GM23248 (cell line): ENCODE measurements around the gene SFMBT1. TPM values are rescaled to one million over a fixed set of nuclear protein-coding genes. Genes with fewer than 3 reads are reported as not detected.
A peak's percentile ranks its signal among the peaks of the same experiment; 100 is the strongest.

Experiments
- DNase-seq: peaks from one replicate; pipeline ENCODE4 v3.0.0-alpha.2; 2015
- H2AFZ ChIP-seq: fragments of 200-600 bp; sonication (generic); 2 replicates; pipeline ENCODE4 v1.6.1; 2016; ENCODE audit warnings: antibody characterized with exemption
- H3F3A ChIP-seq: fragments of 200-600 bp; sonication (generic); 2 replicates; pipeline ENCODE4 v1.6.1; 2016; ENCODE audit warnings: mild to moderate bottlenecking, antibody characterized with exemption, mixed run types; ENCODE audit not compliant: insufficient read depth
- H3K27ac ChIP-seq: fragments of 200-600 bp; sonication (generic); 2 replicates; pipeline ENCODE4 v1.5.1; 2016; ENCODE audit warnings: mild to moderate bottlenecking
- H3K27me3 ChIP-seq: fragments of 200-600 bp; sonication (generic); replicated peaks from 2 replicates; pipeline ENCODE4 v1.6.1; 2016; ENCODE audit warnings: mild to moderate bottlenecking; ENCODE audit not compliant: insufficient read depth
- H3K36me3 ChIP-seq: fragments of 200-600 bp; sonication (generic); 2 replicates; pipeline ENCODE4 v1.6.1; 2016; ENCODE audit warnings: low read depth, mild to moderate bottlenecking
- H3K4me1 ChIP-seq: fragments of 200-600 bp; sonication (generic); 2 replicates; pipeline ENCODE4 v1.6.1; 2016; ENCODE audit warnings: mild to moderate bottlenecking; ENCODE audit not compliant: insufficient read depth
- H3K4me2 ChIP-seq: fragments of 200-600 bp; sonication (generic); one replicate; pipeline ENCODE4 v1.6.1; 2016; ENCODE audit warnings: mild to moderate bottlenecking; ENCODE audit not compliant: unreplicated experiment
- H3K4me3 ChIP-seq: fragments of 200-600 bp; sonication (generic); 2 replicates; pipeline ENCODE4 v1.5.1; 2016; ENCODE audit warnings: mild to moderate bottlenecking
- H3K79me2 ChIP-seq: fragments of 200-600 bp; sonication (generic); 2 replicates; pipeline ENCODE4 v1.6.1; 2016; ENCODE audit warnings: mild to moderate bottlenecking; ENCODE audit not compliant: insufficient read depth
- H3K9ac ChIP-seq: fragments of 200-600 bp; sonication (generic); 2 replicates; pipeline ENCODE4 v1.6.1; 2016; ENCODE audit warnings: mild to moderate bottlenecking
- H3K9me2 ChIP-seq: fragments of 200-600 bp; sonication (generic); 2 replicates; pipeline ENCODE4 v1.6.1; 2016; ENCODE audit warnings: mixed run types, mild to moderate bottlenecking, moderate library complexity; ENCODE audit not compliant: insufficient read depth
- H3K9me3 ChIP-seq: fragments of 200-600 bp; sonication (generic); one replicate; pipeline ENCODE4 v1.6.1; 2017; ENCODE audit warnings: low read depth
- H4K20me1 ChIP-seq: fragments of 200-600 bp; sonication (generic); 2 replicates; pipeline ENCODE4 v1.6.0; 2016; ENCODE audit not compliant: insufficient read depth
- EZH2 ChIP-seq: fragments of 200-600 bp; sonication (generic); IDR thresholded peaks from 2 replicates; pipeline ENCODE4 v1.6.1; 2018; ENCODE audit warnings: antibody characterized with exemption, mild to moderate bottlenecking; ENCODE audit not compliant: insufficient read depth, poor library complexity, severe bottlenecking
- EZH2phosphoT487 ChIP-seq: fragments of 200-600 bp; sonication (generic); IDR thresholded peaks from 2 replicates; pipeline ENCODE4 v1.6.1; 2018; ENCODE audit warnings: antibody characterized with exemption, moderate library complexity, mild to moderate bottlenecking, low read depth; ENCODE audit not compliant: insufficient read depth
- WGBS, 2 experiments: methylation state at CpG; one replicate each; pipeline ENCODE4 v1.1.6; 2015 to 2017; ENCODE audit warnings: low lambda C conversion rate in 2 of 2, low coverage in 1 of 2; ENCODE audit errors: missing lambda C conversion rate in 2 of 2; 5-methylcytosine and 5-hydroxymethylcytosine counted together
- in situ Hi-C: fragments of 300-500 bp; cut with MboI; formaldehyde crosslinking; loops from 2 replicates; pipeline ENCODE4 v1.15.0; 2020
- polyA plus RNA-seq: library from polyadenylated mRNA; unstranded; fragments of >200 nt; fragmentation: Nextera tagmentation; extraction: Ambion mirVana; gene quantifications from 2 replicates; pipeline ENCODE4 v1.2.1, GENCODE V29; 2016
- total RNA-seq: library from RNA; depleted of rRNA; stranded (reverse); fragments of >200 nt; shearing (Covaris generic); gene quantifications from 2 replicates; pipeline ENCODE4 v1.2.3, GENCODE V29; 2014

Gene SFMBT1
- total and polyA plus RNA-seq, 2 experiments from 2014 or later = 2.3 to 2.6 TPM

DNA sequence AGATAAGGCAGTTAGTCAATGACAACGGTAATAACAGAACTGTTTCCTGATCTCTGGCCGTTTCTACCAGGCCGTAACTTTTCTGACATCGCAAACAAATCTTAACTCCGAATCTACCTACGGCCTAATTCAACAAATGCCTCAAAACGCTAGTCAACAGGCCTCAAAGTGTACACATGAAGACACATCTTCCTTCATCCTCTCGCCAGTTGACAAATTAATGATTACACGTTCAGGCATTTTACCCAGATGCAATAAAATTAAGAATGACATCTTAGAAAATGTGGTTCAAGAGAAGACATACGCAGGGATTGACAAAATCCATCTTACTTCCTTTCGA is 1.5 kb downstream of the SFMBT1 start:
- Histone ChIP-seq H3K9me3 (no peaks in the 10 kb centered on the region), H3K27me3 (peaks cover 6% of the 10 kb centered on the region), H3K4me1 (peaks cover 12% of the 10 kb centered on the region), H3K9me2 (no peaks in the 10 kb centered on the region), H3K4me3 (peak overlapping the region; percentile 78), H3K36me3 (no peaks in the 10 kb centered on the region), H3K79me2 (0 out of 2 replicates have a peak, but pooled peaks cover 4% of the 10 kb centered on the region), H3K4me2 (peak overlapping the region; percentile 87), H3F3A (peaks cover 25% of the 10 kb centered on the region), H4K20me1 (0 out of 2 replicates have a peak, but pooled peaks cover 3% of the 10 kb centered on the region), H3K9ac (peak overlapping the region; percentile 68), H2AFZ (peak overlapping the region; percentile 94), H3K27ac (no peak overlapping the region)
- TF ChIP-seq EZH2phosphoT487 (no peak), EZH2 (no peak)
- WGBS, 2 experiments = 70 to 71% methylated on average over 11 of the region's 11 CpGs
- in situ Hi-C loops = no loop called here
- no peak for DNase-seq

DNA sequence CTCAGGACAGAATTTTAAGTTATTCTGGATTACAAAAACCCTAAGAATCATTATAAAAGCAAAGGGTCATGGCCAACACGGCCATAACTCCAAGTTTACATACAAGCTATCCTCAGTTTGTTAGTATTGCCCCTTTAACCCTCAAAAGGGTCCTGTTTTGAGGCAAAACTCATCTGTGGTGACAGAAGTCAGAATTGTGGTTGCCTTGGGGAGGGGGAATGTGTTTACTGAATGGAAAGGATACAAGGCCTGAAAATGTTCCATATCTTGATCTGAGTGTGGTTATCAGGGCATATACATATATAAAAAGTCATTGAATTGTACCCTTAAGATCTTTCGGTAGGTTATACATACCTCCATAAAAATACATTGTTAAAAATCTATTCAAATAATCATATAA is 2.1 kb downstream of the SFMBT1 start:
- in situ Hi-C loops = no loop called here
- H4K20me1 ChIP-seq = 0 out of 2 replicates have a peak, but pooled peaks cover 3% of the 10 kb centered on the region

DNA sequence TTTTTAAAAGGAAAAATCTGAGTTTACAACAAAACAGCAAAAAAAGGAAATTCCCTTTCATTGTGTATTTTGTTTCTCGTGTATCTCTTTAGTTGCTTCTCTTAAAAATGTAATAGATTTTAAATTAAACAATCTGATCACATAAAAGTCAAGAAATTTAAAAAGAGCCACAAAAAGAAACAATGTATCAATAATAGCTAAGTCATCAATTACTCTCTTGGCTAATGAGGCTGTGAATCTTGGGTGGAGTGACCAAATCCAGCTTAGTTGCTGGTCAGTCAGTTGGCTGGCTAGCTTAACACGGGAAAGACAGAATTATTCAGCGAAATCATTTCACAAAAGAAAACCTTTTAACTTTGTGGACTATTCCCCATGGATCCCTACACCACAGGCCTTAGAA is 3.2 kb downstream of the SFMBT1 start:
- Histone ChIP-seq H3K9me2 (no peaks in the 10 kb centered on the region), H3K79me2 (0 out of 2 replicates have a peak, but pooled peaks cover 4% of the 10 kb centered on the region), H3K4me1 (peaks cover 12% of the 10 kb centered on the region), H3K4me3 (no peak overlapping the region), H3K9me3 (no peaks in the 10 kb centered on the region), H3K36me3 (no peaks in the 10 kb centered on the region), H3K27ac (no peak overlapping the region), H3K27me3 (peaks cover 6% of the 10 kb centered on the region), H3F3A (peaks cover 23% of the 10 kb centered on the region), H4K20me1 (0 out of 2 replicates have a peak, but pooled peaks cover 3% of the 10 kb centered on the region), H3K9ac (no peak overlapping the region), H3K4me2 (no peak overlapping the region), H2AFZ (no peak overlapping the region)
- no peak for DNase-seq
- 87 to 94% methylated on average over 3 of the region's 3 CpGs for WGBS, 2 experiments
- in situ Hi-C loops = no loop called here
- TF ChIP-seq EZH2phosphoT487 (no peak), EZH2 (no peak)

More for the DNA sequence above, 2.1 kb downstream of the SFMBT1 start:
- Histone ChIP-seq H3K36me3 (no peaks in the 10 kb centered on the region), H3K9me3 (no peaks in the 10 kb centered on the region), H3K4me2 (no peak overlapping the region), H2AFZ (no peak overlapping the region), H3K4me3 (no peak overlapping the region), H3K27ac (no peak overlapping the region), H3K9me2 (no peaks in the 10 kb centered on the region), H3K4me1 (peaks cover 12% of the 10 kb centered on the region), H3K9ac (no peak overlapping the region), H3K79me2 (0 out of 2 replicates have a peak, but pooled peaks cover 4% of the 10 kb centered on the region), H3F3A (peaks cover 25% of the 10 kb centered on the region), H3K27me3 (peaks cover 6% of the 10 kb centered on the region)
- 97 to 100% methylated on average over 2 of the region's 2 CpGs for WGBS, 2 experiments
- DNase-seq = no peak
- no peak for TF ChIP-seq EZH2phosphoT487
- no peak for TF ChIP-seq EZH2

DNA sequence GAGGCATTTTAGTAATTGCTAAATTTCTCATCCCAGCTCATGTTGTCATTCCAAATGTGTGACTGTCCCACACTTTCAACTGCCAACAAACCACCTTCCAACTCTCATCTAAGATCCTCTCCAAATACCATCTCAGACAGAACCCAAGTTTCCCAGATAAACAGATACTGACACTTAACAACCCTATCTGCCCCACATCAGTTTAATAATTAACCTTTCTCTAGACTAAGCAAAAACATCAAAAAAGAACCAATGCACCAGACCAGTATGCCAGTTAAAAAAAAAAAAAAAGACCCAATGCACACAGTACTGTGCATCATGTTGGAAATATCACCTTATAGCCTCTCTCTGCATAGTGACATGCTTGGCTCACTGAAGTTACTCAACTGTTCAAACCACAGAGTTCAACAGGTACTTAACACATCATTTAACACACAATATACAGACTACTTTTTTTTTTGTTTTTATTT is 5.5 kb downstream of the SFMBT1 start:
- H3F3A ChIP-seq = peaks cover 15% of the 10 kb centered on the region
- H2AFZ ChIP-seq = no peak overlapping the region
- in situ Hi-C loops = no loop called here
- peak; percentile 71 for DNase-seq
- 0 out of 2 replicates have a peak, but pooled peaks cover 4% of the 10 kb centered on the region for H3K79me2 ChIP-seq
- no peak overlapping the region for H3K4me3 ChIP-seq
- no peak overlapping the region; the same call in 1 of the 2 replicates for H3K27ac ChIP-seq
- no peaks in the 10 kb centered on the region for H3K36me3 ChIP-seq
- H3K4me2 ChIP-seq = no peak overlapping the region
- H3K9me3 ChIP-seq = no peaks in the 10 kb centered on the region
- H3K4me1 ChIP-seq = peaks cover 12% of the 10 kb centered on the region
- no peaks in the 10 kb centered on the region for H3K9me2 ChIP-seq
- no peaks in the 10 kb centered on the region for H3K27me3 ChIP-seq
- TF ChIP-seq EZH2 = no peak
- 0 out of 2 replicates have a peak, but pooled peaks have one; percentile 66 for TF ChIP-seq EZH2phosphoT487
- H4K20me1 ChIP-seq = 0 out of 2 replicates have a peak, but pooled peaks cover 3% of the 10 kb centered on the region
- no peak overlapping the region for H3K9ac ChIP-seq
